Measurements from ENCODE around the gene TOR1AIP1.

DNA sequence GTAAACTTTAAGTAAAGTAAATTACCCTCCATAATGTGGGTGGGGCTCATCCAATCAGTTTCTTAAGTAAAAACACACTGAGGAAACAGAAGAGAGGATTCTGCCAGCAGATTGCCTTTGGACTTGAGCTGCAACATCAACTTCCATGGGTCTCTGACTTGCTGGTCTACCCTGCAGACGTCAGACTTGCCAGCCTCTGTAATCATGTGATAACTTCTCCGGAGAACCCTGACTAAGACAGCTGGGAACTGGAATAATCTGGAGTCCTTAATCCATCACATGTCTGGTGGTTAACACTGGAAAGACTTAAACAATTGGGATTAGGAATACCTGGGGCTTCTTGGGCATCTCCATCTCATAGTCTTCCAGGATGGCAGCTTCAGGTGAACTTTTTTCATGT, 59.4 kb downstream of the TOR1AIP1 start:
- no peak for TF ChIP-seq POLR2A (IDR thresholded peaks at IDR 0.05; ENCODE audit: low read depth, low read length)
- TF ChIP-seq CEBPB (IDR thresholded peaks at IDR 0.05; ENCODE audit: low read depth, low read length), result no peak
- TF ChIP-seq, protein P1, sequence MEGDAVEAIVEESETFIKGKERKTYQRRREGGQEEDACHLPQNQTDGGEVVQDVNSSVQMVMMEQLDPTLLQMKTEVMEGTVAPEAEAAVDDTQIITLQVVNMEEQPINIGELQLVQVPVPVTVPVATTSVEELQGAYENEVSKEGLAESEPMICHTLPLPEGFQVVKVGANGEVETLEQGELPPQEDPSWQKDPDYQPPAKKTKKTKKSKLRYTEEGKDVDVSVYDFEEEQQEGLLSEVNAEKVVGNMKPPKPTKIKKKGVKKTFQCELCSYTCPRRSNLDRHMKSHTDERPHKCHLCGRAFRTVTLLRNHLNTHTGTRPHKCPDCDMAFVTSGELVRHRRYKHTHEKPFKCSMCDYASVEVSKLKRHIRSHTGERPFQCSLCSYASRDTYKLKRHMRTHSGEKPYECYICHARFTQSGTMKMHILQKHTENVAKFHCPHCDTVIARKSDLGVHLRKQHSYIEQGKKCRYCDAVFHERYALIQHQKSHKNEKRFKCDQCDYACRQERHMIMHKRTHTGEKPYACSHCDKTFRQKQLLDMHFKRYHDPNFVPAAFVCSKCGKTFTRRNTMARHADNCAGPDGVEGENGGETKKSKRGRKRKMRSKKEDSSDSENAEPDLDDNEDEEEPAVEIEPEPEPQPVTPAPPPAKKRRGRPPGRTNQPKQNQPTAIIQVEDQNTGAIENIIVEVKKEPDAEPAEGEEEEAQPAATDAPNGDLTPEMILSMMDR (conservative IDR thresholded peaks at IDR 0.05; ENCODE audit: low read depth, low read length), result no peak
- no peak for TF ChIP-seq MXI1 (IDR thresholded peaks at IDR 0.05; ENCODE audit: borderline replicate concordance, low read depth, low read length)
- TF ChIP-seq, protein P2, sequence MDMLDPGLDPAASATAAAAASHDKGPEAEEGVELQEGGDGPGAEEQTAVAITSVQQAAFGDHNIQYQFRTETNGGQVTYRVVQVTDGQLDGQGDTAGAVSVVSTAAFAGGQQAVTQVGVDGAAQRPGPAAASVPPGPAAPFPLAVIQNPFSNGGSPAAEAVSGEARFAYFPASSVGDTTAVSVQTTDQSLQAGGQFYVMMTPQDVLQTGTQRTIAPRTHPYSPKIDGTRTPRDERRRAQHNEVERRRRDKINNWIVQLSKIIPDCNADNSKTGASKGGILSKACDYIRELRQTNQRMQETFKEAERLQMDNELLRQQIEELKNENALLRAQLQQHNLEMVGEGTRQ (IDR thresholded peaks at IDR 0.05; ENCODE audit: low read depth, low read length), result no peak
- no peak for TF ChIP-seq MAFK (IDR thresholded peaks at IDR 0.05; ENCODE audit: low read depth, low read length)
- TF ChIP-seq RAD21 (IDR thresholded peaks at IDR 0.05; ENCODE audit: low read length), result no peak
- no peak for TF ChIP-seq RCOR1 (IDR thresholded peaks at IDR 0.05; ENCODE audit: insufficient replicate concordance, low read length)
- no peak for TF ChIP-seq SMC3 (IDR thresholded peaks at IDR 0.05; ENCODE audit: low read depth, low read length)
- TF ChIP-seq BHLHE40 (IDR thresholded peaks at IDR 0.05; ENCODE audit: low read depth, low read length), result no peak
- TF ChIP-seq CHD1 (IDR thresholded peaks at IDR 0.05; ENCODE audit: low read depth, low read length), result no peak
- no peak for TF ChIP-seq MAZ (IDR thresholded peaks at IDR 0.05; ENCODE audit: borderline replicate concordance, low read depth, low read length)
- TF ChIP-seq RFX5 (IDR thresholded peaks at IDR 0.05; ENCODE audit: low read depth, low read length), result no peak
- no peak for TF ChIP-seq FOS (IDR thresholded peaks at IDR 0.05; ENCODE audit: low read depth, low read length)

All from IMR-90 (cell line).